ENCODE results near the gene ATL1. TPM values are rescaled to one million over a fixed set of nuclear protein-coding genes. Genes with fewer than 3 reads are reported as not detected.

ATL1 gene
- total RNA-seq, 1 donor from 2014 or later = 5.9 TPM

- Histone ChIP-seq H3K4me3 (peak within 1 kb of the TSS; percentile 87), H3K9me3 (no peaks in the 10 kb centered on the region), H3K27ac (peak within 1 kb of the TSS; percentile 98), H3K4me1 (peaks cover 21% of the 10 kb centered on the region), H3K36me3 (peaks cover 13% of the 10 kb centered on the region), H3K27me3 (no peaks in the 10 kb centered on the region)
- DNase-seq (peak; percentile 92), ATAC-seq (peak; percentile 96)
- TF ChIP-seq CTCF (IDR thresholded peaks at IDR 0.05) = no peak
- intact Hi-C loops (cut with DNase I) = no loop called here
Measured at GRCh38 chr14:50667996-50668825, 108.3 kb downstream of the ATL1 start, which contains the start of gene SAV1. Gene SAV1 (minus strand): TSS chr14:50668306. CDS start chr14:50667967, 339 bp downstream.

GRCh38 chr14:50668826-50669143, 108.8 kb downstream of the ATL1 start:
- Histone ChIP-seq H3K9me3 (no peaks in the 10 kb centered on the region), H3K4me1 (peaks cover 21% of the 10 kb centered on the region), H3K27me3 (no peaks in the 10 kb centered on the region), H3K4me3 (peak overlapping the region; percentile 87), H3K36me3 (peaks cover 11% of the 10 kb centered on the region), H3K27ac (peak overlapping the region; percentile 98)
- intact Hi-C loops (cut with DNase I) = no loop called here
- ATAC-seq (no peak), DNase-seq (no peak)
- TF ChIP-seq CTCF (IDR thresholded peaks at IDR 0.05) = no peak

- DNase-seq (no peak), ATAC-seq (no peak)
- Histone ChIP-seq H3K27me3 (no peaks in the 10 kb centered on the region), H3K4me3 (no peak overlapping the region), H3K27ac (no peak overlapping the region), H3K36me3 (peaks cover 4% of the 10 kb centered on the region), H3K9me3 (no peaks in the 10 kb centered on the region), H3K4me1 (peaks cover 14% of the 10 kb centered on the region)
- intact Hi-C loops (cut with DNase I) = no loop called here
- TF ChIP-seq CTCF (IDR thresholded peaks at IDR 0.05) = no peak
Measured at GRCh38 chr14:50669441-50669986, 109.6 kb downstream of the ATL1 start.

GRCh38 chr14:50670196-50670865, 110.4 kb downstream of the ATL1 start:
- Histone ChIP-seq H3K9me3 (no peaks in the 10 kb centered on the region), H3K27ac (no peak overlapping the region), H3K27me3 (no peaks in the 10 kb centered on the region), H3K4me3 (no peak overlapping the region), H3K4me1 (peaks cover 11% of the 10 kb centered on the region), H3K36me3 (no peaks in the 10 kb centered on the region)
- DNase-seq = no peak
- no peak for TF ChIP-seq CTCF (IDR thresholded peaks at IDR 0.05)
- no peak for ATAC-seq
- intact Hi-C loops (cut with DNase I) = no loop called here

GRCh38 chr14:50670866-50671256, 110.9 kb downstream of the ATL1 start:
- Histone ChIP-seq H3K4me1 (peaks cover 7% of the 10 kb centered on the region), H3K4me3 (no peak overlapping the region), H3K27me3 (no peaks in the 10 kb centered on the region), H3K27ac (no peak overlapping the region), H3K36me3 (no peaks in the 10 kb centered on the region), H3K9me3 (no peaks in the 10 kb centered on the region)
- intact Hi-C loops (cut with DNase I) = no loop called here
- ATAC-seq (no peak), DNase-seq (no peak)
- TF ChIP-seq CTCF (IDR thresholded peaks at IDR 0.05) = no peak

Data from upper lobe of right lung (tissue), 1 donor.